Stimulated activated naive CD8-positive, alpha-beta T cell treated with anti-CD3 and anti-CD28 coated beads, Interleukin-15, Interleukin-2, amounts not matched to agents 100 U/mL and 50 U/mL, for 24 hours (primary cell): Measurements from ENCODE around the gene GAS1.

Experiments
- ATAC-seq: fragments of 150-1000 bp; cut with Tn5 transposase; one replicate; pipeline ENCODE4 v1.10.0; 2021
- DNase-seq: peaks from one replicate; pipeline ENCODE4 v3.0.0; 2021

Gene GAS1

GRCh38 chr9:86965636-86966395, 18.5 kb upstream of the GAS1 start:
- DNase-seq (no peak), ATAC-seq (no peak)

GRCh38 chr9:86962692-86963091, 15.4 kb upstream of the GAS1 start:
- DNase-seq (no peak), ATAC-seq (no peak)

- no peak for ATAC-seq
- DNase-seq = no peak
Measured at GRCh38 chr9:86960938-86961337, 13.6 kb upstream of the GAS1 start.

- ATAC-seq (no peak), DNase-seq (no peak)
Measured at GRCh38 chr9:86958203-86958602, 10.9 kb upstream of the GAS1 start.

DNA sequence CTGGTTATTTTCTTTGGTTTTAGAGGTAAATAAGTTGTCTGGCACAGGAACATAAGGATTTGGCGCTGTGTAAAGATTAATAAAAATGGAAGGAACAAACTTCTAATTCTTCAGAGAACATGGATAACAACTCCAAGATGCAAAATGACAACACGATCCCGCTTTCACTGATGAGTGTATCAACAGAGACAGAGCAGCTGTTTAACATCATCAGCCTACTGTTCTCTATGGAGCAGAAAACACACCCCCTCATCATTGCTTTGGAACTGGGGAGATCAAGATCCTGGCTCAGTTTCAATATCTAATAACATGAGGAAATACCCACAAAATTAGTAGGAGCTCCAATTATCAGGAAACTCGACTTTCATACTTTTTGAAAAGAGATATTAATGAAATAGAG, 8.3 kb upstream of the GAS1 start:
- ATAC-seq (no peak), DNase-seq (no peak)

DNA sequence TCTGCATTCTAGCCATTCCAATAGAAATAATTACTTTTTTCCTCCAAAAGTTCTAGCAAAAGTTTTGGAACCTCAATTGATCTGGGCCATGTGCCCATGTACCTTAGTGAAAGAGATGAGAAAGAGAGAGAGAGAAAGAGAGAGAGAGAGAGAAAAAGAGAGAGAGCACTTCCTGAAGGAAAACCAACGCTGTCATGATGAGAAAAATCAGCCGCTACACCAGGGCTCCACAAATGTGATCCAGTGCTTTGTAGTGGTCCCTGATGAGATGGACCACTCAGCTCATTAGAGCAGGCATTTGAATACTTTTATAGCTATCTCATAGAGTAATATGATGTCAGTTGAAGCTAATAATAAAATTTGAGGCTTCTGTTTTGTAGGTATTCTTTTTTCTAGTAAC, 7.7 kb upstream of the GAS1 start:
- no peak for DNase-seq
- ATAC-seq = no peak

DNA sequence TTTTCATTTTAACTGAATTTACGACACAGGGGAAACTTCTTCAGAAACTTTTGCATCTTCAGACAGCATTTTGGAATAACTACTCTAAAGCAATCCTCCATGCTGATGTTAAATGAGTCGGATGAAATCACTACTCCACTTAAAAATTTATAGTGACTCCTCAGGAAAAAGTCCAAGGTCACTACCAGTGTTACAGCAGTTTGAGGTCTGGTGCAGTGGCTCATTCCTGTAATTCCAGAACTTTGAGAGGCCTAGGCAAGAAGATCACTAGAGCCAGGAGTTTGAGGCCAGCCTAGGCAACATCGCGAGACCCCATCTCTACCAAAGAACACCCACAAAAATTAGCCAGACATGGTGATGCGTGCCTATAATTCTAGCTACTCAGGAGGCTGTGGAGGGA, 5.9 kb upstream of the GAS1 start:
- DNase-seq (no peak), ATAC-seq (no peak)

DNA sequence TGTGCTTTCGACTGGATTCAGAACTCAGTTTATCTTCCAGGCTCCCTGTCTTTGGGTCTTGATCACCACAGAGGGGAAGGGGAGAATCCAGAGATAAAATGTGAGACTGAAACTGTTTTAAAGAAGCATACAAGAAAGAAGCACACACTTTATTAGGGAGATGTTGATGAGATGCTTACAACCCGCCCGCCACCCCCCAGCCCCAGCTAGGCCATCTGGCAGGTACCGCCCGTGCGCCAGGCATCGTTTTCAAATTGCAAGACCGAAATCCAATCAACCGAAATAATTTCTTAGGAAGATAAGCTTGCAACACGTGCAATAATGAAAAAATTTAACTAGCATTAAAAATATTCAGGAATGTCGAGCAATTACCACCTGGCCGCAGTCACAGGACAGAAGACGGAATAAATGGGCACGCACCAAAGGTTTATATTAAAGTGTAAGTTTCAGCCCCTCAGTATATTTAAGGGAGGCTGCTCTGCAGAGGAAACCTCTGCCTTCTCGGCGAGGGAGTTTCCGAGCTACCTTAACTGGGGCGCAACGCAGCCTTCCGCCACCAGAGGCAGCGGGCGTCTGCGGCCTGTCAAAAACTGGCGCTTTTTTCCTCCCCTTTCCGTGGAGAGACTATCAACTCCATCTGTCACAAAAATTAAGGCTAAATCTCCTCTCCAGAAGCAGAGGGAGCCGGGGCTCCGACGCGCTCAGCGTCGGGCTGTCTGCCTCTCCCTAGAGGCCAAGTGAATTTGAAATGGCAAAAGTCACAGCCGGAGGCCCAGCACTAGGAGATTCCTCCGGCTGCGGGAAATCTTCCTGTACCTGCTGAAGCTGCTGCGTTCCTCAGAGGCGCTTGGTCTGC, 996 bp upstream of the GAS1 start:
- peak; percentile 75 for ATAC-seq
- peak; percentile 75 for DNase-seq

DNA sequence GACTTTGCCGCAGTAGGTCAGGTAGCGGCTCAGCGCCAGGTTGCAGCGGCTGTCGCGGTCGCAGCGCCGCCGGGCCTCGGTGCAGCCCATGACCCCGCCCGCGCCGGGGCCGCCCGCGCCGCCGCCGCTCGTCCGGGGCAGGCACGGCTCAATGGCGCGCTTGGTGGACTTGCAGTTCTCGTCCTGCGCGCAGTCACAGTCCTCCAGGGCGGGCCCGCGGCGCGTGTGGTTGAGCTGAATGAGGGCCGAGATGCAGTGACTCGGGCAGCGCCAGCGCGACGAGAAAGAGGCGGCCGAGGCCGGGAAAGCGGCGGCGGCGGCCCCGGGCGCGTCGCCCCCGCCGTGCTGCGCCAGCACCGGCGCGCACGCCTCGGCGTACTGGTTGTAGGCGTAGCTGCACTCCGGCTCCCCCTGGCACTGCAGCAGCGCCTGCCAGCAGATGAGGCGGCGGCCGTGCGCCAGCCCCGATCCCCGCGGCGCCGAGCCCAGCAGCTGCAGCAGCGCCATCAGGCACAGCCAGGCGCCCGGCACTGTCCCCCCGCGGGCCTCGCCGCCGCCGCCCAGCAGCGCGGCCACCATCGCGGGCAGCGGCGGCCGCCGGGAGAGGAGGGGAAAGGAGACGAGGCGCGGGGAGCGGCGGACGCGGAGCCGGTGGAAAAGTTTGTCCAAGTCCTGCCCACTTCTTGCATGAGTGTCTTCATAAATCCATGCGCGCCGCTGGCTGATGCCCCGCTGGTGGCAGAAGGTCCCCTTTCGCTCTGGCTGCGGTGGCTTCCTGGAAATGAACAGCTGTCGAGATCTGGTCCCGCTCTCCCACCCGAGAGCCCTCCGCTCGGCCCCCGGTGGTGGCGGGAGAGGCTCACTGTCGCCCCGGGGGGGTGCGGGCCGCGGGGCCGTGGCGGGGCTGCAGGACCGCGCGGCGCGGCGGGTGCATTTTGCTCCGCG, 833 bp downstream of the GAS1 start:
- DNase-seq (peak; percentile 60), ATAC-seq (peak; percentile 66)

DNA sequence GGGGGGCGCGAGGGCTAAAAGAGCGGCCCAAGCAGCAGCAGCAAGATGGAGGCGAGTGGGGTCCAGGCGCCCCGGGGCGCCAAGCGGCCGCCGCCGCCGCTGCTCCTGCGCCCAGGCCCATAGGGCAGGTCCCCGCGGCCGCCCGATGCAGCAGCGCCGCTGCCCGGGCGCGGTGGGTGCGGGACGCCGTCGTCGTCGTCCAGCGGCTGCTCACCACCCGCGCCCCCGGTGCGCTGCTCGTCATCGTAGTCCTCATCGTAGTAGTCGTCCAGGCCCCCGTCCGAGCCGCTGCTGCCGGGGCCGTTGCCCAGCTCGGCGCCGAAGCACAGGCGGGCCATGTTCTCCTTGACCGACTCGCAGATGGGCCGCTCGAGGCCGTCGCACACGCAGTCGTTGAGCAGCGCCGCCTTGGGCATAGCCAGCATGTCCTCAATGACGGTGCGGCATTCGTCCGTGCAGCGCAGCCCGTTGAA, 1.5 kb downstream of the GAS1 start:
- peak; percentile 11 for ATAC-seq
- peak; percentile 17 for DNase-seq

DNA sequence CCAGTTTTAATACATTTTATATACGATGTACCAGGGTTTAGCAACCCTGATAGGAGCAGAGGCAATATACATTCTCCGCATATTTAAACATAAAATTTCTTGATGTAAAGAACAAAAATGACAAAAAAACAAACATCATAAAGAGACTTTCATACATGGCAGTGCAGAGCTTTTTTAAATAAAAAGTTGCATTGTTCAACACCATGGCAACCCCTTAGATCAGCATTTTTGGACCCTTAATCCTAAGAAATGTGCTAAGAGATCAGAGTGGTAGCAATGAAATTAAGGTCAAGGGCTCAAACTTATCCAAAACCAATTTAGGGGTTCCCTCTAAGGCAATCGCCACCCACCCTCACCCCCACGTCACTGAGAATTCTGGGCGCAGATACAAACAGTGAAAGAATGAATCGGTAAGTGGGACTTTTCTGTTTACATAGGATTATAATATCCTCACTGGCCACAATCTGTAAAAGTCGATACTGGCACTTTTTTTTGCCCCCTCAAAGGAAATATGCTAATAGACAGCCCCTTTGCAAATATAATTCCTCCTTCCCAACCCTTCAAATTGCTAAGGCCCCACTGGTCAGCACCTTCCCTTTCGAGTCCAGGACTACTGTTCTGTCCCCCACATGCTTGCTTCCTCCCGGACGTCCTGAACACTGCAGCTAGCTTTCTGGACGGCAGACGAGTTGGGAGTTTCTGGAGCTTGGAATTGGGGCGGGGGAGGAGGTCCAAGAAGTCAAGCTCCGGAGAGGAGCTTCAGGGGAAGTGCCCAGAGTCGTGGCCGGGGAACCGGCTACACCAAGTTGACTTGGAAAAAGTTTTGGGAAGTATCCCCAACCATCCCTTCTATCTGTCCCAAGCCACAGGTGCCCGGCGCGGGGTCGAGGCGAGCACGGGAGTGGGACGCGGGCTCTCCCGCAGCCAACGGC, 2.2 kb downstream of the GAS1 start:
- DNase-seq (no peak), ATAC-seq (no peak)

GRCh38 chr9:86943201-86944113, 3.8 kb downstream of the GAS1 start:
- DNase-seq (no peak), ATAC-seq (no peak)

GRCh38 chr9:86942281-86943200, 4.8 kb downstream of the GAS1 start:
- ATAC-seq (no peak), DNase-seq (no peak)

DNA sequence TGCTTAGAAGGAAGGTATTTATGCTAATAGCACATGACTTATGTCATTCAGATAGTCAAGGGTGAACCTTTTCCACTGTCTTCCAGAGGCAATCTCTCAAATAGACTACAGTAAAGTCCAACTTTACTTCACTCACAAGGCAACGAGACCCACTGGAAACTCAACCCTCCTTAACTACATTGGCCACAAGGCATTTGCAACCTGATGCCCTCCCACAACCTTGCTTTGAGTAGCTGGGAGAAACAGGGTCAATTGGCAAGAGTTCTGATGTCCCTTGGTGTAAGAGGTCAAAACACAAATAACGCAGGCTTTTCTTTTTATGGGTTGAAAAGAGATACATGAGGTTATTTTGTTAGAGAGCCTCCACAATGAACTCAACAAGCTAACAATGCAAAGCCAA, 6.1 kb downstream of the GAS1 start:
- no peak for ATAC-seq

DNA sequence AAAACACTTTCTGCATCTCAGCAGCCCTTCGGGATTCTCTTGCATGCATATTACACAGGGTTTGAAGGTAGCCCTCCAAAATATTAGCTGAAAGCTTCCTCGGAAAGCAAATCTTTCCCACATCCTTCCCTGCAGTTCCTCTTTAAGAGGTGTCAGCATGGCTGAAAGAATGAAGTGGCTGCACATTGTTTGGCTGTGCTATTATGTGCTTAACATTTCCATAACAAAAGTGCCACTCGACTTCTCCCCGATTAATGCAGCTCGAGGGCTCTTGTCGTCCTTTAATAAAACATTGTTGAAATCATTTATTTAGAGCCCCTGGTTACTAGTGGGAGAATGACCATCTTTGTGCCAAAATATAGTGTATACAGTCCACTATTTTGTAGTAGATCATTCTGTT, 6.5 kb downstream of the GAS1 start:
- ATAC-seq (no peak), DNase-seq (no peak)

More for the DNA sequence above, 6.1 kb downstream of the GAS1 start:
- no peak for DNase-seq

DNA sequence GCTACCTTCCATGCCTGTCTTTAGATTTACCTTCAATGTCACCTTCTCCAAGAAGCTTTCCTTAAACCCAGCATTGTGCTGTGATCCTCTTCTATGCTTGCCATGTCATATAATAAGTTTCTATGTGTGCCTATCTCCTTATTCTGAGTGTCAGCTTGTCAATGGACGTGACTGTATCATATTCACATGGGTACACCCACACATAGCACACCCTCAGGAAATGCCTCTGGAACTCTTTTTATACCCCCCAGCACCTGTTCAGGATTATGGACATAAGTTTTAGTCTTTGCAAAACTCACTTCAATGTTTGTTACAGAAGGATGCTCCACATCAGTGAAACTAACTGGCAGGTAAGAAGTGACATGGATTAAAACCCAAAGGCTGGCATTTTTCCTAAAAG, 7.4 kb downstream of the GAS1 start:
- no peak for ATAC-seq
- no peak for DNase-seq

GRCh38 chr9:86939321-86939720, 8.0 kb downstream of the GAS1 start:
- DNase-seq (no peak), ATAC-seq (no peak)

GRCh38 chr9:86938780-86939179, 8.5 kb downstream of the GAS1 start:
- DNase-seq = no peak
- ATAC-seq = no peak

DNA sequence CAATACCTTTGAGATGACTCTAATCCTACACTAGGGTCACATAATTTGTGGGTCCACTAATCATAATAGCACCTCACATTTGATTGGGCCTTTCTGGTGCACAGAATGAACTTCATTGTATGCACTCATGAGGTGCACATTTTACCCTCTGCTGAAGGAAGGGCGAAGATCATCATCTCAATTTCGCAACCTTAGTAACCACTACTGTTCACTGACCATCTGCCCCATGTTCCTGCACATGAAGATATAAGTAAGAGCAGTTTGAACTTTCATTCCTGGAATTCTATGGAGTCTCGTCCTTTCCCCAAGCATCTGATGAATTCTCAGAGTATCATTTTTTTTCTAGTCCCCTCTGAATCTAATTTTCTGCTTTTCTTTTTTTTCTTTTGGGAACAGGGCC, 21.2 kb downstream of the GAS1 start:
- no peak for ATAC-seq
- no peak for DNase-seq
